K562 (cell line): ENCODE results near the gene FANCD2. TPM values are rescaled to one million over a fixed set of nuclear protein-coding genes. Genes with fewer than 3 reads are reported as not detected.

Experiments
- ARNT ChIP-seq, 2 experiments: fragments of 450-650 bp; IDR thresholded peaks; 2 replicates each; pipeline ENCODE4 v1.6.1; 2016; ENCODE audit warnings: mild to moderate bottlenecking in 1 of 2
- CCNT2 ChIP-seq: IDR thresholded peaks from 2 replicates; pipeline ENCODE4 v1.6.1; 2011; ENCODE audit warnings: borderline replicate concordance, low read depth, mild to moderate bottlenecking, moderate library complexity, mixed read lengths, low read length; ENCODE audit not compliant: insufficient read length; ENCODE audit errors: extremely low read depth
- ELF2 ChIP-seq: fragments of 250-450 bp; sonication (Bioruptor Pico); IDR thresholded peaks from 2 replicates; pipeline ENCODE4 v1.5.0; 2021; ENCODE audit warnings: mild to moderate bottlenecking
- MYNN ChIP-seq, 2 experiments: sonication (generic); formaldehyde crosslinking in 1 of 2; IDR thresholded peaks; 2 replicates each; pipeline versions ENCODE4 v1.5.0 to v1.6.1; 2016 to 2020; ENCODE audit warnings: antibody characterized with exemption in 1 of 2, missing genetic modification reagents in 1 of 2
- NONO ChIP-seq, 2 experiments: fragments of 200-400 bp in 1 of 2; fragments of 450-650 bp in 1 of 2; formaldehyde crosslinking in 1 of 2; IDR thresholded peaks; 2 replicates each; pipeline ENCODE4 v1.6.1; 2017; ENCODE audit warnings: low read depth in 2 of 2, mild to moderate bottlenecking in 2 of 2, moderate library complexity in 2 of 2, low read length in 1 of 2
- SRSF3 ChIP-seq: fragments of 200-400 bp; formaldehyde crosslinking; IDR thresholded peaks from 2 replicates; pipeline ENCODE4 v1.6.1; 2016; ENCODE audit warnings: mild to moderate bottlenecking, low read length, moderate library complexity; ENCODE audit not compliant: insufficient read depth
- TAF1 ChIP-seq: IDR thresholded peaks from 2 replicates; pipeline ENCODE4 v1.6.1; 2011; ENCODE audit warnings: mild to moderate bottlenecking, low read length, moderate library complexity; ENCODE audit not compliant: insufficient read depth, control insufficient read depth, severe bottlenecking; ENCODE audit errors: extremely low read depth
- YY1 ChIP-seq, 3 experiments: IDR thresholded peaks; 2 replicates each; pipeline ENCODE4 v1.6.1; 2011; ENCODE audit warnings: low read length in 2 of 3, mild to moderate bottlenecking in 2 of 3, moderate library complexity in 2 of 3, borderline replicate concordance in 1 of 3, control low read depth in 1 of 3, low read depth in 1 of 3; ENCODE audit not compliant: insufficient read depth in 3 of 3, insufficient replicate concordance in 2 of 3, control insufficient read depth in 1 of 3, insufficient read length in 1 of 3; ENCODE audit errors: extremely low read depth in 1 of 3
- ZNF668 ChIP-seq: fragments of 250-450 bp; sonication (Bioruptor Pico); IDR thresholded peaks from 2 replicates; pipeline ENCODE4 v1.8.0; 2022; ENCODE audit warnings: mild to moderate bottlenecking, inconsistent platforms
- ZNF695 ChIP-seq: fragments of 450-650 bp; formaldehyde crosslinking; IDR thresholded peaks from 2 replicates; pipeline ENCODE4 v1.4.0; 2020; ENCODE audit warnings: mild to moderate bottlenecking, moderate library complexity
- ZZZ3 ChIP-seq: fragments of 450-650 bp; IDR thresholded peaks from 2 replicates; pipeline ENCODE4 v1.6.1; 2016; ENCODE audit warnings: antibody characterized with exemption, mild to moderate bottlenecking, moderate library complexity
- polyA plus RNA-seq, 8 experiments: library from polyadenylated mRNA; depleted of rRNA in 4 of 8; stranded (reverse) in 5 of 8; unstranded in 3 of 8; fragments of >200 nt; fragmentation: Nextera tagmentation in 2 of 8; fragmentation: Illumina TruSeq in 1 of 8; extraction: Ambion mirVana in 2 of 8; extraction: Trizol in 1 of 8; gene quantifications; 2 replicates each; pipeline versions ENCODE4 v1.2.1 to v1.2.3, GENCODE V29; 2011 to 2014; ENCODE audit warnings: inconsistent platforms in 1 of 8, missing spikeins in 1 of 8
- total RNA-seq, 7 experiments: library from RNA; depleted of rRNA in 6 of 7; stranded (reverse); fragments of >200 nt in 6 of 7; fragmentation: Illumina TruSeq in 2 of 7; extraction: Trizol in 2 of 7; gene quantifications; 2 replicates each; pipeline versions ENCODE4 v1.2.1 to v1.2.3, GENCODE V29; 2011 to 2021; ENCODE audit warnings: low replicate concordance in 1 of 7
- TF ChIP-seq, protein P1 (sequence below): fragments of 450-650 bp; IDR thresholded peaks from 2 replicates; pipeline ENCODE4 v1.6.1; 2016; ENCODE audit warnings: low read depth
- TF ChIP-seq, protein P2 (sequence below): fragments of 250-450 bp; sonication (Bioruptor Pico); IDR thresholded peaks from 2 replicates; pipeline ENCODE4 v1.8.0; 2022; ENCODE audit warnings: inconsistent platforms, mild to moderate bottlenecking, moderate library complexity, borderline replicate concordance
- TF ChIP-seq, protein P3 (sequence below): fragments of 450-650 bp; IDR thresholded peaks from 2 replicates; pipeline ENCODE4 v1.6.1; 2016; ENCODE audit warnings: low read depth, mild to moderate bottlenecking, moderate library complexity

The FANCD2 gene
- total and polyA plus RNA-seq, 9 of the 15 experiments (the other 6 are each of a cell fraction or from before 2014, with no cell fraction given), result 59.4 to 137 (median 96.1) TPM

DNA sequence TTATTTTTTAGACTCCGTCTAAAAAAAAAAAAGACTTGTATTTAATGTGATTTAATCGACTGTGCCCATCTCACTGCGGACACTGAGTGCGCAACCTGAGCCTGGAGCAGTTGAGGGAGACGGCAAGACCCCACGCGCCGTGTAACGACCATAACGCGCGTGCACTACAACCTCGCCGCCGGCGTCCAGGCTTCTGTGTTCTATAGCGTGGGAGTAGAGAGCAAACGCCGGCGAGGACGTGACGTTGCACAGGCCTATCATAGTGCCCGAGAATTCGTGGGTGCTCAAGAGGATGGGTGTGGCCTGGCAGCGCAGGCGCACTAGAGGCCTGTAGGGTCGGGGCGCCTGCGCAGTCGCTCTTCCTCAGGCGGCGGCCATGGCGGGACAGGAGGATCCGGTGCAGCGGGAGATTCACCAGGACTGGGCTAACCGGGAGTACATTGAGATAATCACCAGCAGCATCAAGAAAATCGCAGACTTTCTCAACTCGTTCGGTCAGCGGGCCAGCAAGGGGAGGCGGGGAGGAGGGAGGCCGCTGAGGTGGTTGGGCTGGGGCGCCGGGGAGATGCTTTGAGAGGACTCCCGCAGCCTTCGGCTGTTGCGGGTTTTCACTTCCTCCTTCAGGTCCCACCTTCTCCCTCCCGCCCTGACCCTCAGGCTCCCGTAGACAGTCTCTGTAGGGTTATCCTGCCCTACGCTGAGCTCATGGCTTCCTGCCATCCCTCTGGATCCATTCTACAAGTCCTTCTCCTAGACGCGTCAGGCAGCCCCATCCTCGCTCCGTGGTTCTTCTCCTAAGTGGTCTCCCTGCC, 89.3 kb downstream of the FANCD2 start, which contains the start of gene BRK1 (continued):
- TF ChIP-seq, protein P1, sequence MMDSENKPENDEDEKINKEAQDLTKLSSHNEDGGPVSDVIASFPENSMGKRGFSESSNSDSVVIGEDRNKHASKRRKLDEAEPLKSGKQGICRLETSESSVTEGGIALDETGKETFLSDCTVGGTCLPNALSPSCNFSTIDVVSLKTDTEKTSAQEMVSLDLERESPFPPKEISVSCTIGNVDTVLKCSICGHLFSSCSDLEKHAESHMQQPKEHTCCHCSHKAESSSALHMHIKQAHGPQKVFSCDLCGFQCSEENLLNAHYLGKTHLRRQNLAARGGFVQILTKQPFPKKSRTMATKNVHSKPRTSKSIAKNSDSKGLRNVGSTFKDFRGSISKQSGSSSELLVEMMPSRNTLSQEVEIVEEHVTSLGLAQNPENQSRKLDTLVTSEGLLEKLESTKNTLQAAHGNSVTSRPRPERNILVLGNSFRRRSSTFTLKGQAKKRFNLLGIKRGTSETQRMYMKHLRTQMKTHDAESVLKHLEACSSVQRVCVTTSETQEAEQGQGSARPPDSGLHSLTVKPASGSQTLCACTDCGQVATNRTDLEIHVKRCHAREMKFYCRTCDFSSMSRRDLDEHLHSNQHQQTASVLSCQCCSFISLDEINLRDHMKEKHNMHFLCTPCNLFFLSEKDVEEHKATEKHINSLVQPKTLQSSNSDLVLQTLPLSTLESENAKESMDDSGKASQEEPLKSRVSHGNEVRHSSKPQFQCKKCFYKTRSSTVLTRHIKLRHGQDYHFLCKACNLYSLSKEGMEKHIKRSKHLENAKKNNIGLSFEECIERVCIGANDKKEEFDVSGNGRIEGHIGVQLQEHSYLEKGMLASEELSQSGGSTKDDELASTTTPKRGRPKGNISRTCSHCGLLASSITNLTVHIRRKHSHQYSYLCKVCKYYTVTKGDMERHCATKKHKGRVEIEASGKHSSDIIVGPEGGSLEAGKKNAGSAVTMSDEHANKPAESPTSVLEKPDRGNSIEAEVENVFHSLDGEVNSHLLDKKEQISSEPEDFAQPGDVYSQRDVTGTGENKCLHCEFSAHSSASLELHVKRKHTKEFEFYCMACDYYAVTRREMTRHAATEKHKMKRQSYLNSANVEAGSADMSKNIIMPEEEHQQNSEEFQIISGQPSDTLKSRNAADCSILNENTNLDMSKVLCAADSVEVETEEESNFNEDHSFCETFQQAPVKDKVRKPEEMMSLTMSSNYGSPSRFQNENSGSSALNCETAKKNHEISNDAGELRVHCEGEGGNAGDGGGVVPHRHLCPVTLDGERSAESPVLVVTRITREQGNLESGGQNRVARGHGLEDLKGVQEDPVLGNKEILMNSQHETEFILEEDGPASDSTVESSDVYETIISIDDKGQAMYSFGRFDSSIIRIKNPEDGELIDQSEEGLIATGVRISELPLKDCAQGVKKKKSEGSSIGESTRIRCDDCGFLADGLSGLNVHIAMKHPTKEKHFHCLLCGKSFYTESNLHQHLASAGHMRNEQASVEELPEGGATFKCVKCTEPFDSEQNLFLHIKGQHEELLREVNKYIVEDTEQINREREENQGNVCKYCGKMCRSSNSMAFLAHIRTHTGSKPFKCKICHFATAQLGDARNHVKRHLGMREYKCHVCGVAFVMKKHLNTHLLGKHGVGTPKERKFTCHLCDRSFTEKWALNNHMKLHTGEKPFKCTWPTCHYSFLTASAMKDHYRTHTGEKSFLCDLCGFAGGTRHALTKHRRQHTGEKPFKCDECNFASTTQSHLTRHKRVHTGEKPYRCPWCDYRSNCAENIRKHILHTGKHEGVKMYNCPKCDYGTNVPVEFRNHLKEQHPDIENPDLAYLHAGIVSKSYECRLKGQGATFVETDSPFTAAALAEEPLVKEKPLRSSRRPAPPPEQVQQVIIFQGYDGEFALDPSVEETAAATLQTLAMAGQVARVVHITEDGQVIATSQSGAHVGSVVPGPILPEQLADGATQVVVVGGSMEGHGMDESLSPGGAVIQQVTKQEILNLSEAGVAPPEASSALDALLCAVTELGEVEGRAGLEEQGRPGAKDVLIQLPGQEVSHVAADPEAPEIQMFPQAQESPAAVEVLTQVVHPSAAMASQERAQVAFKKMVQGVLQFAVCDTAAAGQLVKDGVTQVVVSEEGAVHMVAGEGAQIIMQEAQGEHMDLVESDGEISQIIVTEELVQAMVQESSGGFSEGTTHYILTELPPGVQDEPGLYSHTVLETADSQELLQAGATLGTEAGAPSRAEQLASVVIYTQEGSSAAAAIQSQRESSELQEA, result peak; percentile 39; the same call in 1 of the 2 replicates
- TF ChIP-seq TAF1 (peak; percentile 99), ELF2 (CRISPR knock-in tag) (no peak), ARNT (IDR thresholded peaks at IDR 0.05) (peak; percentile 9 to 20; a peak in 1 of 4 replicates), ZNF695 (CRISPR knock-in tag) (no peak), CCNT2 (peak; percentile 53), YY1 (IDR thresholded peaks at IDR 0.05; ENCODE audit: borderline replicate concordance in 1 of 3, control insufficient read depth in 1 of 3, extremely low read depth in 1 of 3, insufficient read depth in 3 of 3, insufficient read length in 1 of 3, insufficient replicate concordance in 2 of 3, low read depth in 1 of 3, low read length in 2 of 3) (peak; percentile 75 to 94 (median 90)), ZZZ3 (no peak), SRSF3 (no peak), ZNF668 (CRISPR knock-in tag) (no peak), MYNN (IDR thresholded peaks at IDR 0.05) (0 out of 2 replicates have a peak, but pooled peaks have one; percentile 62), MYNN (CRISPR knock-in tag; IDR thresholded peaks at IDR 0.05) (no peak), NONO (IDR thresholded peaks at IDR 0.05; ENCODE audit: low read depth in 2 of 2, low read length in 1 of 2) (no peak; a peak in 1 of 4 replicates)
- TF ChIP-seq, protein P2, sequence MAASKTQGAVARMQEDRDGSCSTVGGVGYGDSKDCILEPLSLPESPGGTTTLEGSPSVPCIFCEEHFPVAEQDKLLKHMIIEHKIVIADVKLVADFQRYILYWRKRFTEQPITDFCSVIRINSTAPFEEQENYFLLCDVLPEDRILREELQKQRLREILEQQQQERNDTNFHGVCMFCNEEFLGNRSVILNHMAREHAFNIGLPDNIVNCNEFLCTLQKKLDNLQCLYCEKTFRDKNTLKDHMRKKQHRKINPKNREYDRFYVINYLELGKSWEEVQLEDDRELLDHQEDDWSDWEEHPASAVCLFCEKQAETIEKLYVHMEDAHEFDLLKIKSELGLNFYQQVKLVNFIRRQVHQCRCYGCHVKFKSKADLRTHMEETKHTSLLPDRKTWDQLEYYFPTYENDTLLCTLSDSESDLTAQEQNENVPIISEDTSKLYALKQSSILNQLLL (CRISPR knock-in tag), result no peak
- TF ChIP-seq, protein P3, sequence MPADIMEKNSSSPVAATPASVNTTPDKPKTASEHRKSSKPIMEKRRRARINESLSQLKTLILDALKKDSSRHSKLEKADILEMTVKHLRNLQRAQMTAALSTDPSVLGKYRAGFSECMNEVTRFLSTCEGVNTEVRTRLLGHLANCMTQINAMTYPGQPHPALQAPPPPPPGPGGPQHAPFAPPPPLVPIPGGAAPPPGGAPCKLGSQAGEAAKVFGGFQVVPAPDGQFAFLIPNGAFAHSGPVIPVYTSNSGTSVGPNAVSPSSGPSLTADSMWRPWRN, result no peak
